Measurements from ENCODE around the gene RNF181. TPM values are rescaled to one million over a fixed set of nuclear protein-coding genes. Genes with fewer than 3 reads are reported as not detected.

RNF181 gene
- total RNA-seq, 1 donor from 2014 or later: 82.4 TPM

DNA sequence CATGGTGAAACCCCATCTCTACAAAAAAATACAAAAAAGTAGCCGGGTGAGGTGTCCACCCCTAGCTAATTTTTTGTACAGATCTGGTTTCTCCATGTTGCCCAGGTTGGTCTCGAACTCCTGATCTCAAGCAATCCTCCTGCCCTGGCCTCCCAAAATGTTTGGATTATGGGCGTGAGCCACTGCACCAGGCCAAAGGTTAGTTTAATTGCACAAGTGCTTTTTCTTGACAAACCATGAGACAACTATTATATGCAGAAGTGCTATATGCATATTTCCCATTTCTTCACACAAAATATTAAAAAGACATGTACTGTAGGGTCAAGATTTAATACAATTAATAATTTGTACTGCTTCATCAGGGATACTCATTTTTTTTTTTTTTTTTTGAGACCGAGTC is 29.3 kb upstream of the RNF181 start:
- no peak for DNase-seq (ENCODE audit: low spot score)
- intact Hi-C loops (cut with DNase I): no loop called here

DNA sequence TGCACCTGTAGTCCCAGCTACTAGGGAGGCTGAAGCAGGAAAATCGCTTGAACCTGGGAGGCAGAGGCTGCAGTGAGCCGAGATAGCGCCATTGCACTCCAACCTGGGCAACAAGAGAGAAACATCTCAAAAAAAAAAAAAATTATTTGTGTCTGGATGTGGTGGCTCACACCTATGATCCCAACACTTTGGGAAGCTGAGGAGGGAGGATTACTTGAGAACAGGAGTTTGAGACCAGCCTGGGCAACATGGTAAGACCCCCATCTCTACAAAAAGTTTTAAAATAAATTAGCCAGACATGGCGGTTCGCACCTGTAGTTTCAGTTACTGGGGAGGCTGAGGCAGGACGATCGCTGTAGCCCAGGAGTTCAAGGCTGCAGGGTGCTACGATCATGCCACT is 19.8 kb upstream of the RNF181 start:
- no peak for DNase-seq (ENCODE audit: low spot score)
- intact Hi-C loops (cut with DNase I): no loop called here

DNA sequence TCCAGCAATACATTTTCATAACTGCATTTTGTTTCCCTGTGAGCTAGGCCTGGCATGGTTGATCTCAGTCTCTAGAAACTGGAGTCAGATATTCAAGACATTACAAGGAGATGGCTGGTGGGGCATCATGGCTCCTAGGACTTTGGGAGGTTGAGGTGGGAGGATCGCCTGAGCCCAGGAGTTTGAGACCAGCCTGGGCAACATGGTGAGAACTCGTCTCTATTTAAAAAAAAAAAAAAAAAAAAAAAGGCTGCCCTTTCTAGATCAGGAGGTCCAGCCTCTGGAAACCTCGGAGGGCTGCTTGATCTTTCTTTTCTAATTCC is 18.5 kb upstream of the RNF181 start:
- DNase-seq (ENCODE audit: low spot score): no peak
- intact Hi-C loops (cut with DNase I): no loop called here

DNA sequence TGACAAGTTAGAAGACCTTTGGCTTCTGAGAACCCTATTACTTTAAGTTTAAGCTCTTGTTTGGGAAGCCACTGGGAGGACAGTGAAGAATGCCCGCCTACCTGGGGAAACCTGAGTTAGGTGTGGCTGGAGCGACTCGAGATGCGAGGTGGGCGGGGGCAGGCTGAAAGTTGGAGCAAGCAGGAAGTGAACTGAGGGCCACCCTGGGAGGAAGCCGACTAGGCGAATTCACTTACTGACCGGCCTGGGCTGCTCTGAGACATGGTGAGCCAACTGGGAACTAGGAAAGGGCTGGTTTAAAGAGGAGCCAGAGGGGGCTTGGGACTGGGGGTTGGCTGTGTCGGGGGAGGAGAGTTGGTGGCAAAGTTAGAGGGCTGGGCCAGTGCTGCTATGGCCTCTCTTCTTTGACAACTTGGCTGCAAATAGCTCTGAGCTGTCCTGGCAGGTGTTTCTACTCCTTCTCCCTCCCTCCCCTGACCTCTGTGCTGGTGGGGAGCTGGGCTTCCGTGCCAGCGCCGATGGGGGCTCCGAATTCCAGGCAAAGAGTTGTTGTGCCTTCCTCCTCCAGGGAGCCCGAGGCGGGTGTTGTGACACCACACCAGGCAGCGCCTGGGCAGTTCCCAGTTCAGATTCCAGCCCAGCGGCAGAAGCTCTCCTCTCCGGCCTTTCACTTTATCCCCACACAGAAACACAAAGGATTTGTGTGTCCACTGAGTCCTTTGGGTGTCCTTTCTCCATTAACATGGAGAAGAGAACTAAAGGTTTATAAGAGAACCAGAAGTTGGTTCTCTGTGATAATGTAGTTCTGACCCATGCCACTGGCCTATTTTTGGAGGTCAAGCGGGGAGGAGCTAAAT is 17.9 kb upstream of the RNF181 start, which contains the start of gene VAMP8:
TSS of gene VAMP8 (plus strand) at position 201 of the 857 bp plus-strand sequence. CDS start at position 262, 61 bp downstream.
- intact Hi-C loops (cut with DNase I): no loop called here

DNA sequence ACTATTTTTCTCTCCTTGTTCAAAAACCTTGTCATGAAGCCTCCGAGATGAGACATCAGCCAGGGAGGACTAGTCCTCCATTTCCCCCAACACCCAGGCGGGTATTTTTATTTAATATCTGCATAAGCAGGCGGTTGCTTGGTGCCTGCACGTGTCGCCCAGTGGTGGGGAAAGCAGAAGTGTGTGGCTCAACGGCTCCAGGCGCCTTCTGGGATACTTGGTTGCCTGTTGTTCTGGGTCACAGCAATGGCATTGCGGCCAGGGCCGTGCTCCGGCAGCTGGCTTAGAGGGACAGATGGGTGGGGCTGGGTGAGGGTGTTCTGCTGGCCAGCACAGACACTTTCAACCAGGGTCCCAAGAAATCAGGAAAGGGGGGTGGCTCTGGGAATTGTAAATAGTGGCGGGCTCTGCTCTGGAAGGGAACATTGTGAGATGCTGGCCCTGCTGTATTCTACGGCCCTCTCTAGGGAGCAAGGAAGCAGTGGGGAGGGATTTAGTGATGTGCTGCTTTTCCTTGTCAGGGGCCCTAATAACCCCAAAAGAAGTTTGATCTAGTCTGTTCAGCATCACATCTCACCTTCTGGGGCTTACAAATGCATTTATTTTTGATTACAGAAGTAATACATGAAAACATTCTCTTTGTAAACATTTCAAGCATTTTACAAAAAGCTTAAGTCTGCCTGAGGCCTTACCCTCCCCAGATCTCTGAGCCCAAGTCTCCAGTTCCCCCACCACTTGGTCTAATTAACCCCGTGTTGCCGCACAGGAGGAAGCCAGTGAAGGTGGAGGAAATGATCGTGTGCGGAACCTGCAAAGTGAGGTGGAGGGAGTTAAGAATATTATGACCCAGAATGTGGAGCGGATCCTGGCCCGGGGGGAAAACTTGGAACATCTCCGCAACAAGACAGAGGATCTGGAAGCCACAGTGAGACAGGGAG is 17.0 kb upstream of the RNF181 start:
- intact Hi-C loops (cut with DNase I): no loop called here
- peak; percentile 83 for DNase-seq (ENCODE audit: low spot score)

More for the DNA sequence above, 17.9 kb upstream of the RNF181 start, which contains the start of gene VAMP8:
- no peak for DNase-seq (ENCODE audit: low spot score)

DNA sequence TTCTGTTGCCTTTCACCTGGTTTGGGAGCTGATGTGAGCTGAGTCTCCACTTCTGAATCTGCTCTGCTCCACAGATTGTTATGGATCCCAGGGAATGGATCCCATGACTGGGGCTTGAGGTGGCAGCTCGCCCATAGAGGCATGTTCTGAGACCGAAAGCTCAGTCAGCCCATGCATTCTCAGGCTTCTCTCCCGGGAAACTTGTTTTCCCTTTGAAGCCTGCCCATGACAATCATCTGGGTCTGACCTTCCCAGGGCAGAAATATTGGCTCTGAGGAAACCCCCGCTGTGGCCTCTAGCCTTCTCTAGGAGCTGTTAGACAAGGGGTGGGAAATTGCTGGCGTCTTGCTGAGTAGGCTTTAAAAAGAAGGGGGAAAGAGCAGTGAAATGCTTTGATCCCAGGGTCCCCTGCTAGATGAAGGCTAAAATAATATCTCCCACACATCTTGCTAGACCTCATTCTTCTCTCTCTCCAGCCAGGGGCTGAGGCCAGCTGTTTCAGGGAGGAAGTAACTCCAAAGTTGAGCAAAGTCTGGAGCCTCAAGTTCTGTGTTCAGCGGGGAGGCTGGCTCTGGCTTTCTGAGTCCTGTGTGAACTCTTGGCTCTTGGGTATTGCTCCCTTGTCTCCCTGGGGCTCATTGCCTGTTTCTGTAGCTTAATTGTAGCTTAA is 16.1 kb upstream of the RNF181 start:
- DNase-seq (ENCODE audit: low spot score): no peak

DNA sequence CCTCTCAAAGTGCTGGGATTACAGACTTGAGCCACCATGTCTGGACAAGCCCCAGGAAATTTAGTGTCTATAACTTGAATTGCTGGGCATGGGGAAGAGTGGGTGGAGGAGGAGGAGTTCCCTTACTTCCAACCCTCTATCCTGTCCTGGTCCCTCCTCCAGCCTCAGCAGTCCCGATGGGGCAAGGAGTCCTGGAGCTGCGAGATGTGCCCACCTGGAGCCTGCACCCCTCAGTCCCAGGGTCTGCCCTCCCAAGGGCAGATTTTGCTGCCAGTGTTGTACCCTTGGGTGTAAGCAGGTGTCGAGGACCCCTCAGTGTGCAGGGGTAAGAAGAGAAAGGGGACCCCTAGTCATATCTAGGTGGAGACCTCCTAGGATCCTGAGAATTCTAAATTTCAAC is 15.3 kb upstream of the RNF181 start:
- intact Hi-C loops (cut with DNase I): no loop called here
- no peak for DNase-seq (ENCODE audit: low spot score)

More for the DNA sequence above, 16.1 kb upstream of the RNF181 start:
- intact Hi-C loops (cut with DNase I): no loop called here

DNA sequence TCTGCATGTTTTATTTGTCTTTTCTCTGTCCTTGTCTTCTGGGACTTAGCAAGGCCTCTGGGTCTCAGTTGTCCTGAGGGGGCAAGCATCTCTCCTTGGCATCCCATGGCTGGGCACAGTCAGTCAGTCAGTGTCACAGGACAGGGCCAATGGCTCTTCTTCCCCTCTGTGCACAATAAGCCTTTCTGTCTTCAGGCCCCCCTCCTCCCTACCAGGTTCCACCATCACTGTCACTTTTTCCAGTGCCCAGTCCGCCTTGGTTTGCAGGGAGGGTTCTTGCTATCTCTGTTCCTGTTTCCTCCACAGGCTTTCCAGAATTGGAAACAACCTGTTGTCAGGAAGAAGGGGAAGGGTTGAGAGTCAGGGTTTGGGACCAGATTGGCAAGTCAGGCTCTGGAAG is 13.1 kb upstream of the RNF181 start:
- DNase-seq (ENCODE audit: low spot score): no peak
- intact Hi-C loops (cut with DNase I): no loop called here

DNA sequence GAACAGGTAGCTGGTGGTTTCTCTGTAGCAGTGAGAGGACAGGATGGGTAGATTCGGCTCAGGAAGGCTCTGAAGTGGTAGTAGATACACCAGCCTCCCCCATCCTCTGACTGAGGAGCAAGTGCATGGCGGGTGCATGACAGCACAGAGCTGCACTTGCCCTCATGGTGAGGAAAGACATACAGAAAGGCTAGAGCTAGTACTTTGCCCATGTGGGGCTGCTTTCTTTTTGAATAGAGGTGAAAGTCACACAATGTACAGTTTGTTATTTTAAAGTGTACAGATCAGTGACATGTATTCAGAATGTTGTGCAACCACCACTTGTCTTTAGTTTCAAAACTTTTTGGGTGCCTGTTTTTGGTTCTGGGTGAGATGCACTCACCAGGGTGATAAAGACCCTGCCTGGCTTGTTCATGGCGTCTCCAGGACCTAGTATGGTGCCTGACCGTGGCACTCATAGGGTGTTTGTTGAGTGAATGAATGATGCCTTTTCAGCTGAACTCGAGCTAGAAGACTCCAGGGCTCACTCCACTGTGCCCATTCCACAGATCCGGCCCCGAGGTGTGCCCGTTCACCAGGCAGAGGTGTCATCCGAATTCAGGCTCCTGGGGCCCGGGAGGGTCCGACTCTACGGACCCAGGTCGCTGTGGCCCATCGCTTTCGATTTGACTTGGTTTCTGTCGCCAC is 11.7 kb upstream of the RNF181 start:
- intact Hi-C loops (cut with DNase I): no loop called here
- no peak for DNase-seq (ENCODE audit: low spot score)

DNA sequence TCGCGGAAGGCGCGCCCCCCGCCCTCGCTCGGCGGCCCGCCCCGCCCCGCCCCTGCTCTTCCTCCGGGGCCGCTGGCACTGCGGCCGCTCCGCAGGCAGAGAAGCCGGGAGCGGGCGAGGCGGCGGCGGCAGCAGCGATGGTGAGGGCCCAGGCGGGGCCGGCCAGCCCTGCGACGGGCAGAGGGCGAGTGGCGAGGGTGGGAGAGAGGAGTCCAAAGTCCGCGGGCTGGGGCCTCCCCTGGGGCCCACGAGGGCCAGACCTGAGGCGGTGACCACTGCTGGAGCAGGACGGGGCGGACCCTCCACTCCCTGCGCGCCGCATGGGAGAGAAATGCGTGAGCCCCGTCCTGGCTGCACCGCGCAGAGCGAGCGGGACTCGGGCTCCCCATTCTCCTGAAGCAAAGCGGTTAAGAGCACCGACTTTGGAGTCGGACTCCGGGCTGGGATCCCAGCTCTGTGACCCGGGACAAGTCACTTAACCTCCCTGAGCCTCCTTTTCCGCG is 11.1 kb upstream of the RNF181 start, which contains the start of gene VAMP5:
TSS of gene VAMP5 (plus strand) at position 78 of the 503 bp plus-strand sequence. CDS start at position 138, 60 bp downstream.
- intact Hi-C loops (cut with DNase I): no loop called here
- DNase-seq (ENCODE audit: low spot score): peak; percentile 81

DNA sequence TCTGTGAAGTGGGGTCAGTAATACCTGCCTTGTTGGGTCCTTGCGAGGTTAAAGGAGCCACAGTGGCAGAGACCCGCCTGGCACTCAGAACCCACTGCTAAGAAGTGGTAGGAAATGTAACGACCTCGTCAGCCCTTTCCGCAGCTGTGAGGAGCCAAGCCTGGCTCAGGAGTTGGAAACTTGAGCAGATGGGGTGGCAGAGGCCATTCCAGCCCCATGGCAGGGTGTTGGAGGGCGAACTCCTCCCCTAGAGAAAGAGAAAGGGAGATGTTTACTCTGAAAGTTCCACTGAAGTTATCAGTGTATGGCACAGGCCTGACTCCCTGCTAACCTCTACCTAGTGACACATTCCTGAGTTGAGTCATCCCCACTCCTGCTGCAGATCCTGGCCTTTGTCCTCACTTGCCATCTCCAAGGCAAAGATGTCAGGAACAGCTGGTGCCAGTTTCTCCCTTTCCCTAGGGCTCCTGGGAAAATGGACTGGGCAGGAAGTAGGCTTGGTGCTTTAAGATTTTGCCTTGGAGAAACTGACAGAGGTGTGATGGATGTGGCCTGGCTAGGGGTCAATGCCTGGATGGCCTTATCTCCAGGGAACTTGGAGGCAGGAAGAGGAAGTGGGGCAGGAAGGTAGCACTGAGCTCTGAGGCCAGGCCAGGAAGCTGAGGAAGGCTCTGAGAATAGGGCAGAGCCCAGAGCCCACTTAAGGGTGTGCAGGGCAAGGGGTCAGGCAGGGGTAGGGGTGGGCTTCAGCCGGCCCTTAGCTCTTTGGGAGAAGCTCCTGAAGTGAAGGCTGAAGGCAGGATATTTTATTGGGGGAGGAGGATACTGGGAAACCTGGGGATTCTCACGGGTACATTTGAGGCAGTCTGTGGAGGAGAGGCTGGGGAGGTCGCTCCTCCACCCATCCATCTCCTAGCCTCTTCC is 10.4 kb upstream of the RNF181 start:
- DNase-seq (ENCODE audit: low spot score): no peak
- intact Hi-C loops (cut with DNase I): no loop called here

DNA sequence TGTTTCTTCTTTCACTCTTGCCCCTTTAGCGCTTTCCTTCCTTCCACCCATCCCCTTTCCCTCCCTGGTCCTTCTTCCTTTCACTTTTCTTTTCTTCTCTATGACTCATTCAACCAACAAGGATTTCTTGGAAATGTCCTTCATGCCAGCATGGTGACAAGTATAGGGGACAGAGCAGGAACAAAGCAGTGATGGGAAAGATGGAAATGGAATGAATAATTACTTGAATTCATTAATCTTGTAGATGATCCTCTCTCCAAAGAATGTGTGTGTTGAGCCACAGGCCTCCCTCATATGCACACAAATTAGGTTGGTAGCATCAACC is 9.8 kb upstream of the RNF181 start:
- no peak for DNase-seq (ENCODE audit: low spot score)
- intact Hi-C loops (cut with DNase I): no loop called here

DNA sequence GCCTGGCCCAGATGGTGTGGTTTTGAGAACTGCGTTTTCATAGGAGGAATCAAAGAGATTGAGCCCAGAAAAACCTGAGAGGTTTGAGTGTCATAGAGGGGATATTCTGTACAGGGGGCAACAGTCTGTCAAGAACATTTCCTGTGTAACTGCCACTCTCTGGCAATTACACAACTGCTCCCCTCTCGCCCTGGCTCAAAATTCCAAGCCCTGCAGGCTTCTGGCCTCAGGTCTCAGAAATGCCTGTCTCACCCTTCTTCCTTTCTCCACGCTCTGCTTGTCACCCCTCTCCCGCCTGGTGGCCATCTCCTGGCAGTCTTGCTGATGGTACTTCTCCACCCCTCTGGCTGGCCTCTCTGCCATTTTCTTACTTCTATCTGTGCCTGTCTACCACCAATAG is 7.3 kb upstream of the RNF181 start:
- no peak for DNase-seq (ENCODE audit: low spot score)
- intact Hi-C loops (cut with DNase I): no loop called here

DNA sequence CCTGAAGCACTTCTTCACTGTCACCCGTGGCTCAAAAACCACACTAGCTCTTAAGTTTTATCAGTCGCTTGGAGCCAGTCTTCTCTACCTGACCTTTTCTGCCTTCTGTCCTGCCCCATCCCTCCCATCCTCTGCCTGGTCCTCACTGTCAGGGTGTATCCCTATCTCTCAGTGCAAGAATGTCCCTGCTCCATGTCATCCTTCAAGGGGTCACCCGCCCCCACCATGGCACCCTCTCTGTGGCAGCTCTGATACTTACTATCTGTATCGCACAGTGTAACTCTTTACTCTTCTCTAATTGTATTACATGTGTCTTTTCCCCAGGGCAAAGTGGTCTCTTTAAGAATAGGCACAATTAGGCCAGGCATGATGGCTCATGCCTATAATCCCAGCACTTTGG is 6.9 kb upstream of the RNF181 start:
- intact Hi-C loops (cut with DNase I): no loop called here
- no peak for DNase-seq (ENCODE audit: low spot score)

DNA sequence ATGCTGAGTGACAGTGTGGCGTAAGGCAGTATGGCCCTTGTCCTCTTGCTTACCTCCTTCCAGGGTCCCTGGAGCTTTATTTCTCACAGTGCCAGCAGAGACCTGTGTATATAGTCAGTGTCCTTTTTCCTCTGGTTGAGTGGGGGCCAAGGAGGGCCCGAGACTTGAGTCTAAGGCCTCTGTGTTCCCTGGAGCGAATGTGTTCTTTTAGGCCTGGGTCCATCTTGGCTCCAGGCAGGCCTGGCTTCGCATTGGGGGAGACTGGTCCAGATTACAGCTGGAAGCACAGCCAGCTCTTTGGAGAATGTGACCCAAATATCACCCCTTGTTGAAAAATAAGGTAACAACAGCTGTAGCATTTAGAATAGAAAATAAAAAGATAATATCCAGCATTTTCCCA is 6.4 kb upstream of the RNF181 start:
- intact Hi-C loops (cut with DNase I): no loop called here
- no peak for DNase-seq (ENCODE audit: low spot score)

DNA sequence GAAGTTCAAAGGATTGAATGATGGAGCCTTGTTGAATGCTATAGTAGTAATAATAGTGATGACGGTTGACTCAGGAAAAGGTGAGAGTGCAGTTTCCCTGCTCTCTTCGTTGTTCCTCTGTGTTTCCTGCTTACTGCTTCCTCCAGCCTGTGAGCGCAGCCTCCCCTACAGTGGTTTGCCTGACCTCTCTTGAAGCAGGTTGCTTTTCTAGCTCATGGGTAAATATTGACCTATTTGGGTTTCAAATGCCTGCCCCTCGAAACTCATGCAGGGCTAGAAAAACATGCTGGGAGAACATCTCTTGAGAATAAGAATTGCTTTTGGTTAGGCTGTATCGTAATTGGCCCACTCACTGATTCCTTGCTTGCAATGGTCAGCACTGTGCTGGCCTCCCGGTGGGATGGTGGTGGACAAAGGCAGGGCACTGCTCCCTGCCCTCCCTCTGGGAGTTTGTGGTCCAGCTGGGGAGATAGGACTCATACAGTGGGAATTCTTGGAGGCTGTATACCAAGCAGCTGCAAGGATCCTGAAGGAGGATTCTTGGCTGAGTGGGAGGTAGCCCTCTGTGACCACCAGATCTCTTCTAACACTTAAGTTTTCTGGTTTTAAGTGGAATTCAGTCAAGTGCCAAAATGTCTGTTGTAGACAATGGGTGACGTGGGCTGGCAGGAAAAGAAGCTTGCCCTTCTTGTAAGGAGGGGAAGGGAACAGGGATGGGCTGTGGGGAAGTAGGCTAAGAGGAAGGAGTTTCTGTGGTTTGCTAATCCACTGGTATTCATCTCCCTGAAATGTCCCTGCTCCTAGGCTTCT is 5.4 kb upstream of the RNF181 start:
- intact Hi-C loops (cut with DNase I): no loop called here
- no peak for DNase-seq (ENCODE audit: low spot score)

DNA sequence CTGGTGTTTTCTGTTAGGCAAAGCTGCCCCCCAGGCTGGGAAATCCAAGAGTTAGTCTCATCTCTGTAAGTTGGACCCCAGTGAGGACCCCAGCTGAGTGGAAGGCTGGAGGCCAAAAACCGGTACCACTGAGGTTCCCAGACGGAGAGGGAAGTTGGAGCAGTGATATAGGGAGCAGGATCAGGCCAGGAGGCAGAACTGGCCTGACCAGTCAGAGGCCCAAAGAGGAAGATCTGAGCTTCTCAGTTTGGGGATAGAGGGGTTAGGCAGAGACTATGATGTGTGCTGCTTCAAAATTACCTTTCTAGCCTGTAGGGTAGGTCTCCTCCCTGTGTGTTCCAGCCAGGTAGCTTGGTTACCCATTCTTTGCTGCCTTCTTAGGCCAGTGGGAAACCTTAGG is 4.6 kb upstream of the RNF181 start:
- intact Hi-C loops (cut with DNase I): no loop called here
- no peak for DNase-seq (ENCODE audit: low spot score)

DNA sequence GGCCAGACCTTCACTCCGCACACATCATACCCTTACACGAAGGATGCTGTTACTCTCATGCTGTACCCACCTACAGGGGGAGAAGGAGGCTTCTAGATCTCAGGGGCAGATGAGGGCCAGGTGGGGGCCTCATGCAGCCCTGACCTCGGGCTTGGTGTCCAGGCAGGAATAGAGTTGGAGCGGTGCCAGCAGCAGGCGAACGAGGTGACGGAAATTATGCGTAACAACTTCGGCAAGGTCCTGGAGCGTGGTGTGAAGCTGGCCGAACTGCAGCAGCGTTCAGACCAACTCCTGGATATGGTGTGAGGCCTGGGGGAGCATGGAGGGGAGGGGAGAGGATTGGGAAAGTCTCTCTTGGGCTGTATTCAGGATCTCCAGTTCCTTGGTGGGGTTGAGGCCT is 4.0 kb upstream of the RNF181 start:
- intact Hi-C loops (cut with DNase I): no loop called here
- no peak for DNase-seq (ENCODE audit: low spot score)

All from cardiac septum (tissue), 1 donor.